ENCODE data around the gene TBCK.

TBCK gene

GRCh38 chr4:106039796-106040195 lies 276.2 kb downstream of the TBCK start:
- Histone ChIP-seq H3K27me3 (replicated peaks; ENCODE audit: control insufficient read depth, insufficient read depth, low read length, poor library complexity, severe bottlenecking) (no peaks in the 10 kb centered on the region), H3K4me3 (ENCODE audit: insufficient read depth, low read depth, low read length, poor library complexity, severe bottlenecking) (no peak overlapping the region), H3K9me3 (ENCODE audit: control insufficient read depth, low read length) (no peaks in the 10 kb centered on the region), H3K36me3 (ENCODE audit: control insufficient read depth, insufficient read depth, low read length) (no peaks in the 10 kb centered on the region), H3K4me1 (ENCODE audit: control insufficient read depth, insufficient read depth, low read length, poor library complexity, severe bottlenecking) (no peaks in the 10 kb centered on the region), H3K27ac (ENCODE audit: insufficient read depth, low read length, poor library complexity, severe bottlenecking) (no peak overlapping the region)
- DNase-seq, result no peak

DNA sequence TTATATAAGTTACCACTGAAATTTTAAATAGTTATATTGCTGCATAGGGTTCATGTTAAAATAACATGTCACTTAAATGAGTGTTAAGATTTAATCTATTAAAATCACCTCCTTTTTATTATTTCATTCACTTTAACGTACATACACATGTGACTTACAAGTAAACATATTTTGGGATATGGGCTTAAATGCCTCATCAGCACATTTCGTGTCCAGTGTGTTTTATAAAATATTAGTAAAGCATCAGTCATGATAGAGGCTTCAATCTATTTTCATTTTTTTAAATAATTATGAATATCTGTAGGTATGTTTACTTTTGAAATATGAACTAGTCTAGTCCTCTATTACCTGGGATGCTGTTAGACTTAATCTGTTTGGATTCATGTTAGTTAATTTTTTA lies 277.1 kb downstream of the TBCK start:
- Histone ChIP-seq H3K36me3 (ENCODE audit: control insufficient read depth, insufficient read depth, low read length) (no peaks in the 10 kb centered on the region), H3K4me1 (ENCODE audit: control insufficient read depth, insufficient read depth, low read length, poor library complexity, severe bottlenecking) (no peaks in the 10 kb centered on the region), H3K27me3 (replicated peaks; ENCODE audit: control insufficient read depth, insufficient read depth, low read length, poor library complexity, severe bottlenecking) (no peaks in the 10 kb centered on the region), H3K4me3 (ENCODE audit: insufficient read depth, low read depth, low read length, poor library complexity, severe bottlenecking) (no peak overlapping the region), H3K27ac (ENCODE audit: insufficient read depth, low read length, poor library complexity, severe bottlenecking) (no peak overlapping the region), H3K9me3 (ENCODE audit: control insufficient read depth, low read length) (no peaks in the 10 kb centered on the region)
- no peak for DNase-seq

DNA sequence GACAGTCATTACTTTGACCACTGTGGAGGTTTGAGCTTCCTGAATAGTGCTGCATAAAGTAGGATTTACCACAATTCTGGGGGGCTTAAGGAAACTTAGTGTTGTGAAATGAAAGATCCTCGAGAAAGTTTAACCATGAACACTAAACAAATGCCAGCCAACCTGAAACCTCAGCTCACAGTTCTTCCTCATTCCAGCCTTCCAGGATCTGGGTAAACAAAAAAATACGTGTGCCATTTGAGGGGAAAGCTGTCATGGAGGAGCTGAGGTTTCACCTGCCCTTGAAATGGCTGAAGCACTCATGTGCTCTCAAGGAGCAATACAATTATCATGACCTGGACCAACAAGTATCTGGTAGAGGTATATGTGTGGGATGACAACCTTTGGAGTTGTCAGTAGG lies 278.0 kb downstream of the TBCK start:
- Histone ChIP-seq H3K4me1 (ENCODE audit: control insufficient read depth, insufficient read depth, low read length, poor library complexity, severe bottlenecking) (no peaks in the 10 kb centered on the region), H3K4me3 (ENCODE audit: insufficient read depth, low read depth, low read length, poor library complexity, severe bottlenecking) (no peak overlapping the region), H3K36me3 (ENCODE audit: control insufficient read depth, insufficient read depth, low read length) (no peaks in the 10 kb centered on the region), H3K27me3 (replicated peaks; ENCODE audit: control insufficient read depth, insufficient read depth, low read length, poor library complexity, severe bottlenecking) (no peaks in the 10 kb centered on the region), H3K9me3 (ENCODE audit: control insufficient read depth, low read length) (no peaks in the 10 kb centered on the region), H3K27ac (ENCODE audit: insufficient read depth, low read length, poor library complexity, severe bottlenecking) (no peak overlapping the region)
- DNase-seq, result no peak

- Histone ChIP-seq H3K9me3 (ENCODE audit: control insufficient read depth, low read length) (no peaks in the 10 kb centered on the region), H3K4me3 (ENCODE audit: insufficient read depth, low read depth, low read length, poor library complexity, severe bottlenecking) (no peak overlapping the region), H3K36me3 (ENCODE audit: control insufficient read depth, insufficient read depth, low read length) (no peaks in the 10 kb centered on the region), H3K27ac (ENCODE audit: insufficient read depth, low read length, poor library complexity, severe bottlenecking) (no peak overlapping the region), H3K4me1 (ENCODE audit: control insufficient read depth, insufficient read depth, low read length, poor library complexity, severe bottlenecking) (no peaks in the 10 kb centered on the region), H3K27me3 (replicated peaks; ENCODE audit: control insufficient read depth, insufficient read depth, low read length, poor library complexity, severe bottlenecking) (no peaks in the 10 kb centered on the region)
- DNase-seq, result no peak
Observed at GRCh38 chr4:106036848-106037247, 279.2 kb downstream of the TBCK start.

DNA sequence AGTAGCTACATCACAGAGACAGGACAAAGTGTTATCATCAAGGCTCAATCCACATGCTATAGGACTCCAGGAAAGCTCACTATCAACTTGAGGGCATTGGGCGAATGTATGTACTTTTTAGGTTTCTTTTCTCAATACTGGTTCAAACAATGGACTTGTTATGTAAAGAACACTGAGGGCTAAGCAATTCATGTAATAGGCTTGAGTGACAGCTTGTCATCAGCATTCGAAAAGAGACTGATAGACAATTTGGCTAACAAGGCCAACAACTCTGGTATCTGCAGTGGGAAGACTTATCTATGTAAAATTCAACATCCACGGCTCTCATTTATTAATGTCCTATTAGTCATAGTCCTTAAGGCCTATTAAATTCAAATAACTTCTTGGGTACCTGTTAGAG lies 279.7 kb downstream of the TBCK start:
- no peak for DNase-seq

DNA sequence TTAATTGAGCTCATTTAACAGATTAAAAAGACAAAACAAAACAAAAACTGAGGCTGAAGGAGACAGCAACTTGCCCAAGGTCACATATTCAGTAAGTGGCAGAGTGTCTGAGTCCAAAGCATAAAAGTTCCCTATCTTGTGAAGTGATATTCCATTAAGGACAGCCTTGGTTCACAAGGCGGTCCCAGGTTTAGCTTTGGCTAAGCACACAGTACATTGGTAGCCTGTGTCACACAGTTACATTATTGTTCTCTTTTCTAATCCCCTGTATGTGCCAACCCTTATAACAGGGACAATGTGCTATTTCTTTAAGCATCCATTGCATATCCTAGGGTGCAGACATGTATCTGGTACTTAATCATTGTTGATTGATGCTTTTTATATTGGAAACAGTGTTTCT lies 280.8 kb downstream of the TBCK start:
- no peak for DNase-seq
- H3K4me1 ChIP-seq (ENCODE audit: control insufficient read depth, insufficient read depth, low read length, poor library complexity, severe bottlenecking), result no peaks in the 10 kb centered on the region

More for the DNA sequence above, 279.7 kb downstream of the TBCK start:
- no peaks in the 10 kb centered on the region for H3K36me3 ChIP-seq (ENCODE audit: control insufficient read depth, insufficient read depth, low read length)
- H3K27ac ChIP-seq (ENCODE audit: insufficient read depth, low read length, poor library complexity, severe bottlenecking), result no peak overlapping the region
- H3K4me1 ChIP-seq (ENCODE audit: control insufficient read depth, insufficient read depth, low read length, poor library complexity, severe bottlenecking), result no peaks in the 10 kb centered on the region
- H3K9me3 ChIP-seq (ENCODE audit: control insufficient read depth, low read length), result no peaks in the 10 kb centered on the region
- H3K27me3 ChIP-seq (replicated peaks; ENCODE audit: control insufficient read depth, insufficient read depth, low read length, poor library complexity, severe bottlenecking), result no peaks in the 10 kb centered on the region
- no peak overlapping the region for H3K4me3 ChIP-seq (ENCODE audit: insufficient read depth, low read depth, low read length, poor library complexity, severe bottlenecking)

DNA sequence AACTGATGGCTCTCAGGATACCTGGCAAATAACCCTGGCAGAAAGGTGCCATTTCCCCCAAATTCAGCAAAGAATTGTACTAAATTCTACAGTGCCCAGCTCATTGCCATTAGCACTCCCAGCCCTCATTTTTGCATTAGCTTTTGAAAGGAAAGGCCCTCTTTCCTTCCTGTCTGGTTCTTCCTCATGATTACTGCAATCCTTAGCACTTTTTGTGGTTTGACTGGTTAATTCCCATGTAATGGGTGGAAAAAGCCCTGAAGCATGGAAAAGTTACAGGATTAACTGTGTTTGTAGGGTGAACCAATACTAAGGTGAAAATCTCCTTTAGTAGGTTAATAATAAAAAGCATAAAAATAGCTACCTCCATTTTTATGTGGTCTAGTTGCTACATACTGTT lies 281.3 kb downstream of the TBCK start:
- no peak for DNase-seq
- H3K4me3 ChIP-seq (ENCODE audit: insufficient read depth, low read depth, low read length, poor library complexity, severe bottlenecking), result no peak overlapping the region
- H3K27ac ChIP-seq (ENCODE audit: insufficient read depth, low read length, poor library complexity, severe bottlenecking), result no peak overlapping the region
- H3K27me3 ChIP-seq (replicated peaks; ENCODE audit: control insufficient read depth, insufficient read depth, low read length, poor library complexity, severe bottlenecking), result no peaks in the 10 kb centered on the region
- H3K36me3 ChIP-seq (ENCODE audit: control insufficient read depth, insufficient read depth, low read length), result no peaks in the 10 kb centered on the region
- no peaks in the 10 kb centered on the region for H3K9me3 ChIP-seq (ENCODE audit: control insufficient read depth, low read length)
- H3K4me1 ChIP-seq (ENCODE audit: control insufficient read depth, insufficient read depth, low read length, poor library complexity, severe bottlenecking), result no peaks in the 10 kb centered on the region

More for the DNA sequence above, 280.8 kb downstream of the TBCK start:
- Histone ChIP-seq H3K27ac (ENCODE audit: insufficient read depth, low read length, poor library complexity, severe bottlenecking) (no peak overlapping the region), H3K9me3 (ENCODE audit: control insufficient read depth, low read length) (no peaks in the 10 kb centered on the region), H3K36me3 (ENCODE audit: control insufficient read depth, insufficient read depth, low read length) (no peaks in the 10 kb centered on the region), H3K4me3 (ENCODE audit: insufficient read depth, low read depth, low read length, poor library complexity, severe bottlenecking) (no peak overlapping the region), H3K27me3 (replicated peaks; ENCODE audit: control insufficient read depth, insufficient read depth, low read length, poor library complexity, severe bottlenecking) (no peaks in the 10 kb centered on the region)

DNA sequence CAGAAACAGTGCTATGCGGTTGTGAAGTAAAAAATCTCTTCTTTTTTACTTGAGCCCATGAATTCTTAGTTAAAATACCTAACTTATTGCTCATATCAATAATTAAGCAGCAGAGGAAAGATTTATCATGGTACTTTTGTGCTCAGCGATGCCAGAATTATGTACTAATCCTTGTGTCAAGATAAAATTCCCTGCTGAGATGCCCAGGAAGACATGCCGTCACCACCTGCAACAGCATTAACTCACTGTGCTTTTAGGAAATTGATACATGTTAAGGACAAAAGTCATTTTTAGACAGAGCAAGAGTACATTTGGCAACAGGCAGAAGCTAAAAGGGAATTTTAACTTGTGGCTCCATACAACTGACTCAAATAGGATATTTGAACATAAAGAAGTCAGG lies 281.8 kb downstream of the TBCK start:
- no peak overlapping the region for H3K27ac ChIP-seq (ENCODE audit: insufficient read depth, low read length, poor library complexity, severe bottlenecking)
- H3K4me3 ChIP-seq (ENCODE audit: insufficient read depth, low read depth, low read length, poor library complexity, severe bottlenecking), result no peak overlapping the region
- H3K4me1 ChIP-seq (ENCODE audit: control insufficient read depth, insufficient read depth, low read length, poor library complexity, severe bottlenecking), result no peaks in the 10 kb centered on the region
- no peaks in the 10 kb centered on the region for H3K9me3 ChIP-seq (ENCODE audit: control insufficient read depth, low read length)
- no peaks in the 10 kb centered on the region for H3K36me3 ChIP-seq (ENCODE audit: control insufficient read depth, insufficient read depth, low read length)
- no peak for DNase-seq
- no peaks in the 10 kb centered on the region for H3K27me3 ChIP-seq (replicated peaks; ENCODE audit: control insufficient read depth, insufficient read depth, low read length, poor library complexity, severe bottlenecking)

GRCh38 chr4:106033469-106033868 lies 282.5 kb downstream of the TBCK start:
- Histone ChIP-seq H3K4me1 (ENCODE audit: control insufficient read depth, insufficient read depth, low read length, poor library complexity, severe bottlenecking) (no peaks in the 10 kb centered on the region), H3K9me3 (ENCODE audit: control insufficient read depth, low read length) (no peaks in the 10 kb centered on the region), H3K36me3 (ENCODE audit: control insufficient read depth, insufficient read depth, low read length) (no peaks in the 10 kb centered on the region), H3K27me3 (replicated peaks; ENCODE audit: control insufficient read depth, insufficient read depth, low read length, poor library complexity, severe bottlenecking) (no peaks in the 10 kb centered on the region), H3K27ac (ENCODE audit: insufficient read depth, low read length, poor library complexity, severe bottlenecking) (no peak overlapping the region), H3K4me3 (ENCODE audit: insufficient read depth, low read depth, low read length, poor library complexity, severe bottlenecking) (no peak overlapping the region)
- DNase-seq, result no peak

GRCh38 chr4:106032851-106033286 lies 283.1 kb downstream of the TBCK start:
- Histone ChIP-seq H3K27me3 (replicated peaks; ENCODE audit: control insufficient read depth, insufficient read depth, low read length, poor library complexity, severe bottlenecking) (no peaks in the 10 kb centered on the region), H3K4me1 (ENCODE audit: control insufficient read depth, insufficient read depth, low read length, poor library complexity, severe bottlenecking) (no peaks in the 10 kb centered on the region), H3K4me3 (ENCODE audit: insufficient read depth, low read depth, low read length, poor library complexity, severe bottlenecking) (no peak overlapping the region), H3K9me3 (ENCODE audit: control insufficient read depth, low read length) (no peaks in the 10 kb centered on the region), H3K27ac (ENCODE audit: insufficient read depth, low read length, poor library complexity, severe bottlenecking) (no peak overlapping the region), H3K36me3 (ENCODE audit: control insufficient read depth, insufficient read depth, low read length) (no peaks in the 10 kb centered on the region)
- DNase-seq, result no peak

DNA sequence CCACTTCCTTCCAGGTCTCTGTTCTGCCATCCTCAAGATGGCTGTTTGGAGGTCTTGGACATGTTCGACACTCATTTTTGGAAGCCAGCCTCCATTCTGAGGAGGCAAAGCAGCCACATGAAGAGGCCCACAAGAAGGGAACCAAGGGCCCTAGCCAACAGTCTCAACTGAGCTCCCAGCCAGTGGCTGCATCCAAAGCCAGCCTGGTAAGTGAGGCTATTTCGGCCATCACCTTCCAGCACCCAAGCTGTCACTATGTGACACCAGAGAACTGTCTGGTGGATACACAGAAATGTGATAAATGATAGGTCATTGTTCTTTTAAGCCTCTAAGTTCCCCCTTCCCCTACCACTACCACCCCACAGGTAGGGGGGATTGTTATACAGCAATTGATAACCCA lies 293.6 kb downstream of the TBCK start:
- DNase-seq, result no peak
- H3K4me3 ChIP-seq (ENCODE audit: insufficient read depth, low read depth, low read length, poor library complexity, severe bottlenecking), result no peak overlapping the region
- no peak overlapping the region for H3K27ac ChIP-seq (ENCODE audit: insufficient read depth, low read length, poor library complexity, severe bottlenecking)
- H3K4me1 ChIP-seq (ENCODE audit: control insufficient read depth, insufficient read depth, low read length, poor library complexity, severe bottlenecking), result no peaks in the 10 kb centered on the region
- no peaks in the 10 kb centered on the region for H3K27me3 ChIP-seq (replicated peaks; ENCODE audit: control insufficient read depth, insufficient read depth, low read length, poor library complexity, severe bottlenecking)
- no peaks in the 10 kb centered on the region for H3K9me3 ChIP-seq (ENCODE audit: control insufficient read depth, low read length)
- H3K36me3 ChIP-seq (ENCODE audit: control insufficient read depth, insufficient read depth, low read length), result no peaks in the 10 kb centered on the region

Data from effector memory CD4-positive, alpha-beta T cell (primary cell).